HL-60/S4 (cell line): Measurements from ENCODE around the gene ABTB2.

Source experiments
- in situ Hi-C: fragments of 300-500 bp; cut with MboI; formaldehyde crosslinking; loops from 2 replicates; pipeline ENCODE4 v1.14.3; 2022; ENCODE audit warnings: low sequenced_read_pairs

The ABTB2 gene

DNA sequence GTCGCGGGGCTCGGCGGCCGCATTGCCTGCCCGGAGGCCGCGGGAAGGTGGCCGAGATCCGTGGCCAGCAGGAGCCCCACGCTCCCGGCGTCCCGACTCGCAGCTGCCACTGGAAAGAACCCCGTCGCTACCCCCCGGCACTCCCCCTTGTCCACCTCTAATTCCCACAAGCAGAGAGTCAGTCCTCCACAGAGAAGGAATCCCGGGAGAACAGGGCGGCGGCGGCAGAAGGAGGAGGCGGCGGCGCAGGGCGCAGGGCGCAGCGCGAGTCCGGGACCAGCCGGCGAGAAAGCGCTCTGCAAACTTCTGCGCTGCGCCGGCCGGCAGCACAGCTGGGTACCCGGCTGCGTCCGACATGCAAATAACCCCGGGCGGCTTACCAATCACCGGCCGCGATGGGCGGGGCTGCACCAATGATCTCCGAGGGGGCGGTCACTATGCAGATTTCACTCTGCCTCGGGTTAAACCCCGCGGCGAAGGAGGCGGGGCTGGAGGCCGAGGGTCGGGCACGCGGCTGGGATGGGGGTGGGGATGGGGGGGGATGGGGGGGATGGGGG, at the start of gene ABTB2:
ABTB2 (minus strand) TSS at position 310 of the 557 bp plus-strand sequence.
- in situ Hi-C loops: loop anchor here (5.0 to 25.0 kb wide), 2 partner anchors 180 to 520 kb away; no protein-coding TSS in a partner anchor

DNA sequence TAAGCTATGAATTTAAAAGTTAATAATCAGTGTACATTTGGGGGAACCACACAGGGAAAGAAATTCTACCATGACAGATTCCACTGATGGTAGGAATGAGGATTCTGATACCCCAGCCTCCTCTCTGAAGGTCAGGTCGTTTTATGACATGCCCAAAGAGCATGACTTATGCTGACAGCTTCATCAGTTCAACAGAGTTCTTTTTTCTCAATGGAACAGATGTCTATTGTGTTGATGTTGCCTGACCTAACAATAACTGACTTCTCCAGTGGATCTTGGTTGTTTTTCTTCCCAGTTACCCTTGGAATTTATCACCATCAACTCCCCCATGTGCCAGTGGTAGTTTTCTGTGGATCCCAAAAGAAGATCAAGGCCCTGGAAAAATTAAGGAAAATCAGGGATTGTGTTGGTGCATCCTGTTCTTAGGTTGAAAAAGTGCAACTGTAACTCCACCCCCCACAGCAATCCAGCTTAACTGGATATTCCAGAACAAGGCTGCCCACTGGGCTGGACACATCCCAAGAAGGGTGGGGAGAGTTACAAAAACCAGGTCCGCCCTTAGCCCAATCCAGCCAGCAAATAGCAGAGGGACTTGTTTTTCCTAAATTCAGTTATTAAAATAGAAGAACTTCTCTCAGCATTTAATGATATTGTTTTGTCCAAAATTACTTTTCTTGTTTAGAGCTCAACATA, 49.5 kb upstream of the ABTB2 start:
- in situ Hi-C loops: no loop called here

DNA sequence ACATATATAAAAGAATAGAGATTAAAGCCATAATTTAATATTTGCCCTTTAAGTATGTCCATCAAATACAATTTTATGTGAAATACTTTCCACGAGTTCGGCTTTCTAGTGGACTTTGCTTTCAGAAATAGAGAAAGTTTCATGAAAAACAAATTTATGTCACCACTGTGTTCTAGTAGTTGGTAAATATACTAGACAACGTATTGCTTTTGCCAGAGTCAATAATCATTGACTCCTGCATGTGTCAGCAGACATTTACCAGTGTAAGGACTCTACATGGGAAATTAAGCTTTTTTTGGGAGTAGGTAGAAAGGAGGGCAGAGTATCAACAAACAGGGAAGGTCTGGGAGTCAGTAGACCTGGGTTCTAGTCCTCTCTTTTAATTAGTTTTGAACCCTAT, 48.6 kb upstream of the ABTB2 start:
- in situ Hi-C loops: no loop called here

DNA sequence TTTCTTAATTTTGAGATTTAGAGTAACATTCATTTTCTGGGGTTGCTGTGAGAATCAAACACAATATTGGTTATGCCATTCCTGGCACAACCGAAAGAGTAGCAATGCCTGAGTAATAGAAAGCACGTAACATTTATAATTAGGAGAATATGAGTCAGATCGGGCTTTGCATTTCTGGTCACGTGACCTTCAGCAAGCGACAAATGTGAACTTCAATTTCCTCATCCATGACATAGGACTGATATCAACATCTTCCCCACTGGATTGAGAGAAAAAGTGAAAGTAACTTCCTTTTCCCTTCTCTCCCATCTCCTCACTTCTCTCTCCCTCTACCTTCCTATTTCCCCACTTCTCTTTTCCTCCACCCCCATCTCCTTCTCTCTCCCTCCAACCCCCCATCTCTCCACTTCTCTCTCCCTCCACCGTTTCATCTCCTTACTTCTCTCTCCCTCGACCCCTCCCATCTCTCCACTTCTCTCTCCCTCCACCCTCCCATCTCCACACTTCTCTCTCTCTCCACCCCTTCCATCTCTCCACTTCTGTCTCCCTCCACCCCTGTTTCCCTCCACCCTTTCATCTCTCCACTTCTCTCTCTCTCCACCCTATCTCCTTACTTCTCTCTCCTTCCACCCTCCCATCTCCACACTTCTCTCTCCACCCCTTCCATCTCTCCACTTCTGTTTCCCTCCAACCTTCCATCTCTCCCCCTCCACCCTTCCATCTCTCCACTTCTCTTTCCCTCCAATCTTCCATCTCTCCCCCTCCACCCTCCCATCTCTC, 47.5 kb upstream of the ABTB2 start:
- in situ Hi-C loops: no loop called here

DNA sequence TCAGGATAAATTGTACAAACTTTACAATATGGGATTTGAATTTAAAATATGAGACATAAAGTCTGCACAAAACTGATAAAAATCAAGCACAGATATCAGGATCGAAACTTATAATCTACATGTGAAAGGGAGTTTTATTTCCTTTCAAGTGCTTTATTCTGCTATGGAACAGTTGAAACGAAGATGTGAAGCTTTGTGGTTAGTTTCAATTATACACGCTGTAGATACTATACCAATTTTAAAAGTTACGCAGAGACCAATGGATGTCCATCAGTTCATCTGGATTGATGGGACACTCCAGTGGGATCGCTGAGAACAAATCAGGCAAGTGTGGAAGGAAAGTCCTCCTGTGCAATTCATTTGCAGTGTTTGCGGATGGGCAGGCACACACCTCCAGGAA, 46.5 kb upstream of the ABTB2 start:
- in situ Hi-C loops: no loop called here

DNA sequence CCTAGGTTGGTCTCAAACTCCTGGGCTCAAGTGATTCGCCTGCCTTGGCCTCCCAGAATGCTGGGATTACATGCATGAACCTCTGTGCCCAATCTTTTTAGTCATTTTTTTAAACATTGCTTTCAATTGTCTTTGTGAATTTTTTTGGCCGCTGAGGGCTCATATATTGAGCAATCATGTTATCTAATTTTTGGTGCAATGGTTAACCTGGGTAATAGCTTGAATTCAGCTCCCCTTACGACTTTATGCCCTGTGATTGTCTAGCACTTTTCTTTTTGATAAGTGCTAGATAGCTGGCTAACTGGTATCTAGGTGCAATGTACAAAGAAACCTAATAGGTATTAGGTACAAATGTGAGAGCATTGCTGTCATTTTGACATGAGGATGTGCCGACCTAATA, 45.6 kb upstream of the ABTB2 start:
- in situ Hi-C loops: no loop called here

DNA sequence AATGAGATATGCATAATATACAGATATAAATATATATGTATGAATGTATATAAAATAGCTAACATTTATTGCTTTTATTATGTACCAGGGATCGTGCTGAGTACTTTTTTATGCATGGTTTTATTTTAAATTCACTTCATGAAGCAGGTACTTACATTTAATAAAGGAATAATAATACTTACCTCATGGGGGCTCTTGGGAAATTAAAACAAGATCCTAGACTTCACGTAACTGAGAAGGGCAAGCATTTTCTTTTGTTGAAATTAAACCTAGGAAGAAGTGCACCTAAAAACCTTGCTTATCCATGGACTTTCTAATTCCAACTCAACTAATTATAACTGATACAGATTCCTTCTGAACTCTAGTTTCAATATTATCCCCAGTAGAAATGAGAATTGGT, 40.0 kb upstream of the ABTB2 start:
- in situ Hi-C loops: loop anchor here (25.0 kb wide), 1 partner anchor 489 kb away; no protein-coding TSS in a partner anchor

DNA sequence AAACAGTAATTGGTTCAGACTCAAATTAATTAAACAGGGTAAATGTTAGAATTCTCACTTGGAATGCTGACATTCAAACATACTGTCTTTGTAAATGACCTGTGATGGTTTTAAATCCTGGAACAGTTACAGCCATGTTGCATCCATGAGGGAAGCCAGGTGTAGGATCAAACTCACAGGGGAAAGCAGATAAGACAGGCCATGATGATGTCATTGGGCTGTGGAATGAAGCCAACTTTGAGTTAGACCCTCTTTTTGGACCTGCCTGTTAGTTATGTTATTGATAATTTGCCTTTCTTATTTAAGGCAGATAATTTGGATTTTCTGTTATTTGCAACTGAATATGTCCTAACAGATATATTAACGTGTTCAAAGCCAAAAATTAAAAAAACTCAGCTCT, 39.3 kb upstream of the ABTB2 start:
- in situ Hi-C loops: loop anchor here (25.0 kb wide), 1 partner anchor 490 kb away; no protein-coding TSS in a partner anchor

DNA sequence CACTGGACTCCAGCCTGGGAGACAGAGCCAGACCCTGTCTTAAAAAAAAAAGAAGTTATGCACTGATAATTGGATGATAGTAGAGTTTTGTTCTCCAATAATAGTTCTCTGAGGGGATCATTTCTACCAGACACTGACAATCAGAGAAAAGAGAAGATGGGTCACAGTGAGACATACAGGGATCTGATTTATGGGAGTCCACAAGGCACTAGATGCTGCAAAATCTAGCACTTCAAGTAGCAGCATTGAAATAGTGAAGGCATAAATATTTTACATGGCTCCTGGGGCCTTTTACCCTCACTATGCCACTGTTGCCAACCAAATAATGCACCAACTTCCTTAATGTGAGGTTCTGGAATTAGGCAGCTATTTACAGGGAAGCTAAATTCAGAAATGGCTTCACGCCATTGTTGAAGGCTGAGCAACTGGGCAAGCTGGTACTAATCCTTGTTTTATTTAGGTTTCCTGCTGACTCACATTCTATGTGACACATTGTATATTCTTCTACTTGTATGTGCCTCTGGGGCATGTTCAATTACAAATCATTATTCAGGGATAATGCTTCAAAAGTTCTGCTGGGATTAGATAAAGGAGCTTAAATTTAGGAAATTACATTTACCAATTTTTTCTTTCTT, 38.2 kb upstream of the ABTB2 start:
- in situ Hi-C loops: loop anchor here (25.0 kb wide), 1 partner anchor 491 kb away; no protein-coding TSS in a partner anchor

DNA sequence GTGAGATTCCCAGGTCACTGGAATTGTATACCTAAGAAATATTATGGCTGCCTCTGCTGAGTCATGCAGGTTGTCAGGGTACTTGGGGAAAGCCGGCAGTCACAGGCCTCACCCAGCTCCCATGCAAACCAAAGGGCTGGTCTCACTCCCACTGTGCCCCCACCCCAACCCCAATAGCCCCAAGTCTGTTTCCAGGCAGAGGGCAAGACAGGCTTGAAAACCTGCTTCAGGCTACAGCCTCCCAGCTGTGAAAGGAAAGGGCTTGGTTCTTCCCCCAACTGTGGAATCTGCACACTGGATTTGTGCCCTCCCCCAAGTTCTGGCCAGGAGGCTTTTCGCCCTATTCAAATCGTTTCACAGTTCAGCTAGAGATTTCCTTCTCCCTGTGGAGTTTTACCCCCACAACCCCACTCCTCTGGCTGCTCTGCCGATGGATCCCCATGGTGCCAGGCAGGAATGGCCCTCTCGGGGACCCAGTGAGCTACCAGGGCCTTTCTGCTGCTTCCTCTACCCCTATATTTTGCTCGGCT, 37.0 kb upstream of the ABTB2 start:
- in situ Hi-C loops: loop anchor here (25.0 kb wide), 1 partner anchor 492 kb away; no protein-coding TSS in a partner anchor

DNA sequence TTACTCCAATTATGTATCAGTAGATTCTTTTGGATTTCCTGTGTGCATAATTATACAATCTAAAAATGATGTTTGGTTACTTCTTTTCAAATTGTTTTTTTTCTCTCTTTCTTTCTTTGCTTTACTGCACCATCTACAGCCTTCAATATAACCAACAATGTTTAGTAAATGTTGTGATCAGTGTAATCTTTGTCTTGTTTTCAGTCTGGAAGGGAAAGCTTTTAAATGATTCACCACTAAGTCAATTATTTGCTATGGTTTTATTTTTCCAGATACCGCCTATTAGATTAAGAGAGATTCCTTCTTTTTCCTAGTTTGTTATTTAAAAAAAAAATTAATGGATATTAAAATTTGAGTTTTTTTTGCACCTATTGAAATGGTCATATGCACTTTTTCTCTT, 29.8 kb upstream of the ABTB2 start:
- in situ Hi-C loops: loop anchor here (25.0 kb wide), 1 partner anchor 500 kb away; no protein-coding TSS in a partner anchor

DNA sequence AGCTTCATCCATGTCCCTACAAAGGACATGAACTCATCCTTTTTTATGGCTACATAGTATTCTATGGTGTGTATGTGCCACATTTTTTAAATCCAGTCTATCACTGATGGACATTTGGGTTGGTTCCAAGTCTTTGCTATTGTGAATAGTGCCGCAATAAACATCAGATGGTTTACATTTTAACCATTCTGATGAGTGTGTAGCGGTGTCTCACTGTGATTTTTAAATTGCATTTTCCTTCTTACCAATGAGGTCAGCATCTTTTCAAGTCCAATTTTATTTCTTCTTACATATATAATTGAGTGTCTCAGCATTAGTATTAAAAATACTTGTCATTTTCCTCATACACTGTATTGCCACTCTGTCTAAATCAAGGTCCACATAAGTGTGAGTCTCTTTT, 28.5 kb upstream of the ABTB2 start:
- in situ Hi-C loops: loop anchor here (25.0 kb wide), 1 partner anchor 501 kb away; no protein-coding TSS in a partner anchor

DNA sequence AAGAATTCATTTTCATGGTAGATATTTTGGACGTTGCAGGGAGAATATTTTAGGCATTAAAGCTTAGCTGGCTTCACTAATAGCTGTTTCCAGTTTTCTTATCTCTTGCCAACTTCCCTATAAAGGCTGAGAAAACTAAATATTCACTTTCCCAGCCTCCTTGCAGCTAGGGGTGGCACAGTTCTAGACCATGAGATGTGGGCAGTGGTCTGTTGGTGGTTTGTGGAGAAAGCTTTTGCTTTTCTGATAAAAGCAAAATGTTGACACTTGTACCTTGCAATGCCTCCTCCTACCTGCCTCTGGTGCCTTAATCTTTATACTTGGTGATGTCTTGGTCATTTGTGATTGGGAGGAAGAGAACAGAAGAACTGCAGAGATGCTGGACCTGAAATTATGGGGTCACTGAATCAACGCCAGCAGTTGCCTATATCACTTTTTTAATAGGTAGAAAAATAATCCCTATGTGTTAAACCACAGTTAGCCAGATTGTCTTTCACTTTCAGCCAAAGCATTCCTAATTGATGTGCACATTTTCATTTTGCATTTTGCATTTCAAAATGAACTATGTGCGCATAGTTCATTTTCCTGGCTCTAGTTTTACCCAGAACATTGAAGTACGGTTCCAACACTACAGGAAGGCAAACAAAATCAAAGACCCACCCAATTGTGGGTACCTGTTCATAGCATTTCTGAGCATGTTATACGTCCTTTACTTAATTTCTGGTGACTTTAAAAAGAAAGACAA, 24.9 kb upstream of the ABTB2 start:
- in situ Hi-C loops: loop anchor here (25.0 kb wide), 1 partner anchor 505 kb away; no protein-coding TSS in a partner anchor

DNA sequence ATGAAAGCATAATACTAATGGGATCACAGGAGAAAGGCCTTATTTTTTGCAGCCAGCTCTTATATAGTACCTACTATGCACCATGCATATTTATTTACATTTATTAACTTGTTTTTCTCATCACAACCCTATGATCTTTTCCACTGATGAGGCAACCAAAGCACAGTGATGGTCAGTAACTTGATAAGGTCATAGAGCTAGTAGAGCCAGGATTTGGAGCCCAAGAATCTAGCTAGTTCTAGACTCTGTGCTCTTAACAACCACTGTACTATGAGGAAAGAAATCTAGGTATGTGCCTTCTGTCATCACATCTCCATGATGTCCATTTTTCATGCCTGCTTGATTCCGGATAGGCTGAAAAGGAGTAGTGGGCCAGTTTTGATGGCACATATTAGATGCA, 24.0 kb upstream of the ABTB2 start:
- in situ Hi-C loops: loop anchor here (25.0 kb wide), 1 partner anchor 506 kb away; no protein-coding TSS in a partner anchor

DNA sequence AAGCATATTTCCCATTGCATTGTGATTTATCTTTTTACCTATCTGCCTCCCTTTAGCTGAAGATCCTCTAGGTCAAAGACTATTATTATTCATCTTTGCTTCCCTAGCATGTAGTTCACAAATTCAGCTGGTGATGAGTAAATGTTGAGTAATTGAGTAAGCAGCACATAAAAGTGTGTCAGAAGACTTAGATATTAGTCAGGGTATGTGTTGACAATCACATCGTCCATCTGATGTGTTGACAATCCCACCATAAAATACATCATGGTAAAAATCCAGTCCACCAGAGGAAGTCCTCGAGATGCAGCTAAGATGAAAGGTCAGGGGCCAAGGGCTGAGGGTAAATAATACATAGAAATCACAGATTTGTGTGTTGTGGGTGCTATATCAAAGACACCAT, 22.9 kb upstream of the ABTB2 start:
- in situ Hi-C loops: loop anchor here (25.0 kb wide), 1 partner anchor 507 kb away; no protein-coding TSS in a partner anchor

DNA sequence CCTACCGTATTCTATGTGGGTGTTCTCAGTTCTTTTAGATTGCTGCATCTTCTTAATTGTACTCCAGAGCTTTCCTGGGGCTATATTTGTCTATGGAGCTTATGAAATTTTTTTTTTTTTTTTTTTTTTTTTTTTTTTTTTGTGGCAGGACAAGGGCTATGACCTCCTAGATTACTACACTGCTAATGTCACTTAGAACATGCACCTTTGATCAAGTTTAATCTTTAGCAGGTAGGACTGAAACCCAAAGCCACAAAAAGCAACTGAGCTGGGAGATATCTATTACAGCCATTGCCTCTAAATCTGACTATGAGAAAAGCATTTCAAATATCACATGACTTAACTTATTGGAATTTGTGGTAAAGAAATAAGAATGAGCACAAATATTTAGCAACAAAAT, 21.7 kb upstream of the ABTB2 start:
- in situ Hi-C loops: loop anchor here (5.0 to 25.0 kb wide), 2 partner anchors 73 to 508 kb away; no protein-coding TSS in a partner anchor

DNA sequence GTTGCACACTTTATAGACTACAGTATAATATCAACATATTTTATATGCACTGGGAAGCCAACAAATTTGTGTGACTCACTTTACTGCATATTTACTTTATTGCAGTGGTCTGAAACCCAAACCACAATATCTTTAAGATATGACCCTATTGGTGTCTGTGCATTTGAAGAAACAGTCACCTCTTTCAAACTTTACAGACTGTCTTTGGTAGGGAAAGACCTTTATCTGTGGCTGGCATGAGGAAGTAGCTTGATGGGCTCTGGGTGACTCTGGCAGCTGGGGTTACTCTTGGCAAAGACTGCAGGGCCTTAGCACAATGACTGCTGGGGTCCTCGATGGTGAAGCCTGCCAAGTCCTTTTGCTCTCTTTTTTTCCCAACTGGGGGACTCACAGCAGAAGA, 21.3 kb upstream of the ABTB2 start:
- in situ Hi-C loops: loop anchor here (5.0 to 25.0 kb wide), 2 partner anchors 73 to 508 kb away; no protein-coding TSS in a partner anchor

DNA sequence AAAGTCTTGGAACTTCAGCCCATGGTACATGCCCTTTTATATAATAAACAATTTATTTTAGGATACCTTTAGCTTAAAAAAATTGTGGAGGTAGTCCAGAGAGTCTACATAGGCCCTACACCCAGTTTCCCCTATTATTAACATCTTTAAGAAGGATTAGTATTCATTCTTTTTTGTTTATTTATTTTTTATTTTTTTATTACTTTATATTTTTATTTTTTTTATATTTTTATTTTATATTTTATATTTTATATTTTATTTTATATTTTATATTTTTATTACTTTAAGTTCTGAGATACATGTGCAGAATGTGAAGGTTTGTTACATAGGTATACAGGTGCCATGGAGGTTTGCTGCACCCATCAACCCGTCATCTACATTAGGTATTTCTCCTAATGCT, 15.9 kb upstream of the ABTB2 start:
- in situ Hi-C loops: loop anchor here (25.0 kb wide), 1 partner anchor 536 kb away; no protein-coding TSS in a partner anchor

DNA sequence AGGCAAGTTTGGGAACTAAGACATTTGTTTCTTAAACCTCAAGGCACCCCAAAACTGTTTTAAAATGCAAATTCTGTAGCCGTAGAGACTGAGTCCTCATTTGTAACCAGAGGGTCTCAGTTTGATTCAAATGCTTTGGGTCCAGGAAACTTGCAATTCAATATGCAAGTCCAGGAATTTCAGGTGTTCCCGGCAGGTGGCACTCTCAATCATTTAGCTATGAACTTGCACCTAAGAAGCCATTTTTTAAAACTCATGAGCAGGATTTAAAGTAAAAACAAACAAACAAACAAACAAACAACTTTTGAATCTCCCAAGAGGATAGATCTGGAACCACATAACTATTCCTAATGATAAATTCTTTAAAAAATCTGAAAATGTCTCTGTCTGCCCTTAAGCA, 8.7 kb upstream of the ABTB2 start:
- in situ Hi-C loops: loop anchor here (10.0 to 25.0 kb wide), 3 partner anchors 108 to 529 kb away; no protein-coding TSS in a partner anchor

DNA sequence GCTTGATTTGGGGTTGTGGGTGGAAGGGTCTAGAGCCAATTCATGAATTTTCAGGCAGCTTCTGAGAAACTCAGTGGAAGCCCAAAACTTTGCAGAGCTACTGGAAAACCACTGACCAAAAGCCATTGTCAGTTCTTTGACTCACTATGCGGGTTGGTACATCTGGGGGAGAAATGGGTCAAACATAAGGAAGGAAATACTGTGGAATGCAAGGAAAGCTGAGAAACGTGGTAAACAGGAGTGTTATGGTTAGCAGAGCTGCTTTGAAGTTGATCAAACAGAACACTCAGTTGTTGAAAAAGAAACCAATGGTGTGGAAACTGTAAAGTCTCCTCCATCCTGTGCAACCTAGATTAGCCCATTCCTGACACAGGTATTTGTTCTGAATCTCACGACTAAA, 6.3 kb upstream of the ABTB2 start:
- in situ Hi-C loops: loop anchor here (10.0 to 25.0 kb wide), 3 partner anchors 111 to 527 kb away; no protein-coding TSS in a partner anchor
